ENCODE results near the gene SGMS1.

- TF ChIP-seq POLR2AphosphoS5 (IDR thresholded peaks at IDR 0.05; ENCODE audit: insufficient read depth in 1 of 2, low read depth in 1 of 2) (no peak), POLR2A (IDR thresholded peaks at IDR 0.05) (no peak)
These were observed 57.6 kb downstream of the SGMS1 start for GRCh38 chr10:50566150-50566549.

All from vagina (tissue), 2 donors.